GM19328 (cell line): Measurements from ENCODE around the gene RAB40B.

Experiments
- ATAC-seq: cut with Tn5 transposase; IDR thresholded peaks from one replicate; pipeline ENCODE4 v1.9.1; 2021; ENCODE audit warnings: mild to moderate bottlenecking, moderate library complexity; ENCODE audit not compliant: unreplicated experiment

RAB40B gene

DNA sequence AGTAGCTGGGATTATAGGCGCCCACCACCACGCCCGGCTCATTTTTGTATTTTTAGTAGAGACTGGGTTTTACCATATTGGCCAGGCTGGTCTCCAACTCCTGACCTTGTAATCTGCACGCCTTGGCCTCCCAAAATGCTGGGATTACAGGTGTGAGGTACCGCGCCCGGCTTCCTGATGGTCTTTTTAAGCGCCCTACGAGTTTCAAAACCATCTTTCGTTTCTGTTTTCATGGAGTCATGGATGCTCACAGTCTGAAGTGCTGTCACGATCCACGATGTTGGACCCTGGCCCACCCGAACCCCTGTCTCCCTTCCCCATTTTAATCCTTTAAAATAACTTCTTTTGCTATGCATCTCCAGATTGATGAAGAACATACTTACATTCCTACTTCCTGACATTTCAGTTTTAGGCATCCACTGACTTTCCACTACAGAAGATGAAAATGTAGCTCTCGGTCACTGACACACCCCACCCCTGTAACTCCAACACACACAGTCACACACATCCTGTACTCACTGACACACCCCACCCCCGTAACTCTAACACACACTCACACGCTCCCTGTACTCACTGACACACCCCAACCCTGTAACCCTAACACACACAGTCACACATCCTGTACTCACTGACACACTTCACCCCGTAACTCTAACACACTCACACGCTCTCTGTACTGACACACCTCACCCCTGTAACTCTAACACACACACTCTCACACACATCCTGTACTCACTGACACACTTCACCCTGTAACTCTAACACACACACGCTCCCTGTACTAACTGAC is 27.6 kb downstream of the RAB40B start:
- ATAC-seq: no peak

DNA sequence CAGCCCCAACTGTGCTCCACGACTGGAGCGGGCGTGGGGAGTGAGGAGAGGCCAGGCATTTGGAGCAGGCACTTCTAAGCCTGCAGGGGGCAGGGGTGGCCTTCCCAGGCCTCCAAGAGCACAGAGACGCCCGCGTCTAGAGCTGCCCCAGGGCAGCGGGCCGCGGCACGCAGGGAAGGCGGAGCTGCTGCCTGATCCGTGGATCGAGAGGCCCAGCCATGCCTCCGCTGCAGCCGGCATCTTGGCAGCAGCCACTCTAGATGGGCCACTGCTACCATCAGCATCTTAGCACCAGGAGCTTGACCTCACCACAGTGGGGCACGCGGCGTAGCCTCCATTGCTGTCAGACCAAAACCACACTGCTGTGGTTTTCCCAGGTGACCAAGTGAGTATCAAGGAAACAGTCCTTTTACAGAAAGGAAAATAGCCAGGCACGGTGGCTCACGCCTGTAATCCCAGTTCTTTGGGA is 29.8 kb downstream of the RAB40B start:
- no peak for ATAC-seq

DNA sequence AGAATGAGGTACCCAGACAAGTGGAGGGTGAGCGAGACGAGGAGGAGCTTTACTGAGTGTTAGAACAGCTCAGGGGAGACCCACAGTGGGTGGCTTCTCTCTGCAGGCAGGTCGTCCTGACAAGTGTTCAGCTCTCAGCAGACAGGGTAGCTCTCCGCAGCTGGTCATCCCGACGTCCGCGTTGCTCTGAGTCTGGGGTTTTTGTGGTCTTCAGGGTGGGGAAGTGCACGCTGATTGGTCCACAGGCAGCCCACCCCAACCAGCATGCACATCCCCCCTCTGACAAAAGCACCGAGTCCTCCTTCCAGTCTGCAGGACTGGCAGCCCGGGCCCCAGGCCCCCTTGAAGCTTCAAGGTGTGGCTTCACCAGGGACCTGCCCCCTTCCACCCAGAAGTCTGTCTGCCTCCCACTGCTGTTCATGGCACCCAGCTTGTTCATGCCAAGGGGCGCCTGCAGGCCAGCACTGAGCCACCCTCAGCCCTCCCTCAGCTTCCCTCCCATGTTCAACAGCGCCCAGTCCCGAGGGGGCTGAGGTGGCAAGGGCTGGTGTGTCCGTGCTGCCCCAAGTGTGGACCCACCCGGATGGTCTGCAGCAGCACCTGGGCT is 30.4 kb downstream of the RAB40B start:
- no peak for ATAC-seq

DNA sequence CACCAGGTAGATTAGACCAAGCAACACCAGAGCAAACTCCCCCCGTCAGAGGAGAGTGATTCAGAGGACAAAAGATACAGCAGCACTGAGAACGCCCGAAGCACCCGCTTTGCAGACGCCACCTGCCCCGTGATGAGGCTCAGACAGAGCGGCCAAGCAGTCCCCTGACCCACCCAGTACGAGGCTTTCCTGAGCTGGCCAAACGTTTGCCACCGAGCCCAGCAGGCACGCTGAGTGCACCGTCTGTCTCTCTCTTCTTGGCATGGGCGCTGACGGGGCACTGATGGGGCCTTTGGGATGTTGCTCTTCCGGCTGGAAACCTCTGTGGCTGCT is 30.9 kb downstream of the RAB40B start:
- no peak for ATAC-seq

DNA sequence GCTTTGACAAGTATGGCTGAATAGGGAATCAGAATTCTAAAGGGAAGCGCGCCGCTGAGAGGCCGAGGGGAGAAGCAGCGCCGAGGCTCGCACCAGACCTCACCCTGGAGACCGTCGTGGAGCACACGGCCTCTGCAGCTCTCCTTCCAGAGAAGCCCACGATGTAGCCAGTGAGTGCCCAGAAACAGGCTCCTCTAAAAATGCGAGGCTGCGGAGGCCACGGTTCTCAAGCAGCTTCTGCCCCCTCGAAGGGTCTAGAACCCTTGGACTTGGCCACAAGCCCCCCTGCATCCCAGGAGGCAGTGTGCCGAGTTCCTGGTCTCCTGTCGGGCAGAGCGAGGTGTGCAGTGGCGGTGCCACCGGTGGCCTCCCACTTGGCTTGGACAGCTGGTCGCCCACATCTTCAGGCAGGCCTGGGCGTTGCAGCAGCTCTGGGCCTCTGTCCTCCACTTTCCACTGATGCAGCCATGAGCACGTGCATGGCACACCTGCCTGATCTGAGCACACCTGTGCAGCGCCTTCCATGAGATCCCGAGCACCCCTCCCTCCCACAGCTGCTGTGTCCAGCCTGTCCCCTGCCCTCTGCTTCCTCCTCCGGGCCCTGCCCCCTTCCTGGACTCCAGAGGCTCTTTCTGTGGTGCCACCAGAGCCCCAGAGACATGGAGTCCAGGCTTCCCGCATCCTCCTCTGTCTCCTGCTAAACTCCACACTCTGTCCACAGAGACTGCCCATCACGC is 31.4 kb downstream of the RAB40B start:
- no peak for ATAC-seq

DNA sequence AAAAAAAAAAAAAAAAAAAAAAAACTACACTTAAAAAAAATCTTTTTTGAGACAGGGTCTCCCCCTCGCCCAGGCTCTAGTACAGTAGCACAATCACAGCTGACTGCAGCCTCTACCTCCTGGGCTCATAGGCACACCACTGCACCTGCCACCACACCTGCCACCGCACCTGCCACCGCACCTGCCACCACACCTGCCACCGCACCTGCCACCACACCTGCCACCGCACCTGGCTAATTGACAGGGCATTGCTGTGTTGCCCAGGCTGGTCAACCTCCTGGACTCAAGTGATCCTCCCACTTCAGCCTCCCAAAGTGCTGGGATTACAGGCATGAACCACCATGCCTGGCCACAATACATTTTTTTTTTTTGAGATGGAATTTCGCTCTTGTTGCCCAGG is 32.6 kb downstream of the RAB40B start:
- ATAC-seq: no peak

DNA sequence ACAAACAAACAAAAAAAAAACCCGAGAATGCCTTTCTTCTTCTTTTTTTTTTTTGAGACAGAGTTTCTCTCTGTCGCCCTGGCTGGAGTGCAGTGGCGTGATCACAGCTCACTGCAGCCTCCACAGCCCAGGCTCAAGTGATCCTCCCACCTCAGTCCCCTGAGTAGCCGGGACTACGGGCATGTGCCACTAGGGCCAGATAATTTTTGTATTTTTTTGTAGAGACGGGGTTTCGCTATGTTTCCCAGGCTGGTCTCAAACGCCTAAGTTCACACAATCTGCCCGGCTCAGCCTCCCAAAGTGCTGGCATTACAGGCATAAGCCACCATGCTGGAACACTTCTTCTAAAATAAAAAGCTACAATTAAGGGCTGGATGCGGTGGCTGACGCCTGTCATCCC is 33.3 kb downstream of the RAB40B start:
- ATAC-seq: no peak

DNA sequence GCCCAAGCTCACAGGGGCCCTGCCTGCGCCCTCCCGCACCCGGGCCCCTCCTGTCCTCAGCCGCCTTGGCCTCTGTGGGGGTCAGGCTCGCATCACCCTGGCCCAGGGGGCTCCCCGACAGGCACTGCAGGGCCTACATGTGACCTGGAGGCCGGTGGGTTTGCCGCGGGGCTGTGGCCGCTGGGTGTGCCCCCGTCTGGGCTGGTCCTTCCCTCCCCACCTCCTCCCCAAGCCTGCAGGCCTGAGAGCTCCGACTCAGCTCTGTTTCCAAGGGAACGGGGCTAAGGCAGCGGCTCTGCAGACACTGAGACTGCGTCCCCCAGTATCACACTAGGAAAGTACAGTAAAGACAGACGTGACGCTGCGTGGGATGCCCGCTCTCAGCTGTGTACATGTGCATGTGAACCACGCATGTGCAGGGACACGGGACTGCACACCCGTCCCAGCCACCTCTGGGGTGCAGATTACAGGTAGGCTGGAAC is 33.8 kb downstream of the RAB40B start:
- ATAC-seq: no peak

DNA sequence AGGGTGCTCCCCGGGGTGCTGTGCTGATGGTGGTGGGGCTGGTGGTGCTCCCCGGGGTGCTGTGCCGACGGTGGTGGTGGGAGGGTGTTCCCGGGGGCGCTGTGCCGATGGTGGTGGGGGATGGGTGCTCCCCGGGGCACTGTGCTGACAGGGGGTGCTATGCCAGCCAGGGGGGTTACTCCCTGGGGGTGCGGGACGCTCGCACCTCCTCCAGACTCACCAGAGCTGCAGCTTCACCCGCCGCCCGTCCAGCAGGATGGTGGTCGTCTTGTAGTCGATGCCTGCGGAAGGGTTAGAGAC is 34.3 kb downstream of the RAB40B start:
- ATAC-seq: no peak

DNA sequence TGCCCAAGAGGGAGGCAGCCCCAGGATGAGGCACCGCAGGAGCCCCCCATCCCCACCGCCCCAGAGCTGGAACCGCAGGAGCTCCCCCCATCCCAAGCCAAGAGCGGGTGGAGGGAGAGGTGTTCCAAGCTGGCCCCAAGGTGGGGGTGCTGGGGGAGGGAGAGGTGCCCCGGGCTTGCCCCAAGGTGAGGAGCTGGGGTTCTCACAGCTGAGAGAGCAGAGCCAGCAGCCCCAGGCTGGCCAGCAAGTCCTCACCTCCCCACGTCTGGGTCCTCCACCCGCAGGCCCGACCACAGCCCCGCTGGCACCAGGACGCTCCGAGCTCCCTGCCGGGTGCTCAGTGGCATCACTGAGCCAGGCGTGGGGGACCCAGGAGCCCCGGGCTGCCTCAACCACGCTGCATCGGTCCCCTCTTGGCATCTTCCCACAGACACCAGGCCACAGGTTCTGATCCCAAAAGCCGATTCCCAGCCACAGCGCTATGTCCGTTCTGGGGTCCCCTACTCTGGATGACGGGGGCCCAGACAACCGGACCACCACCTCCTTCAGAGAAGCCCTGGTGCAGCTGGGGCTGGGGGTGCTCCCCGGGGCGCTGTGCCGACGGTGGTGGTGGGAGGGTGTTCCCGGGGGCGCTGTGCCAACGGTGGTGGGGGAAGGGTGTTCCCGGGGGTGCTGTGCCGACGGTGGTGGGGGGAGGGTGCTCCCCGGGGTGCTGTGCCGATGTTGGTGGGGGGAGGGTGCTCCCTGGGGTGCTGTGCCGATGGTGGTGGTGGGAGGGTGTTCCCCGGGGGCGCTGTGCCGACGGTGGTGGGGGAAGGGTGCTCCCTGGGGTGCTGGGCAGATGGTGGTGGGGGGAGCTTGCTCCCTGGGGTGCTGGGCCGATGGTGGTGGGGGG is 34.9 kb downstream of the RAB40B start:
- no peak for ATAC-seq

DNA sequence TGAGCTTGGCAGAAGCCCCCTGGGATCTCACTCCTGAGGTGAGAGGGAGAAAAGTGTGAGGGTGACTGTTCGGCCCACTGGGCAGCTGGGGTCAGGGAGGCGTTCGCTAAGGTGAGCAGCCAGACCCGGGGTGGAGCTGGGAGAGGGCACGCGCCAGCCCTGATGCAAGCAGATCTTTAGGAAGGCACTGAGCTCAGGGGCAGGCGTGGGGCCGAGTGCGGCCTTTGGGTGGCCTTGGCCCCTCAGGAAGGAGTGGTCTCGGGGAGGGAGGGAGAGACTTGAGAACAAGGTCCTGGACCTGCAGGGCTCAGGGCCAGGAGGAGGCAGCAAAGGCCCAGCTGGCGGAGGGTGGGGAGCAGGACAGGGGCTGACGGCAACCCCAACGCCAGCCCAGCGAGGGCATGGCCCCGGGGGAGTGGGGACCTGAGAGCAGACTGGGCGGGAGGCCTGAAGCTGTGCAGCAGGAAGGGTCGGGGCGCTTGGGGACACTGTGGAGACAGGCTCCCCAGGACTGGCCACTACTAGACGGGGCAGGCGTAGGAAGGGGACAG is 35.7 kb downstream of the RAB40B start:
- ATAC-seq: no peak

DNA sequence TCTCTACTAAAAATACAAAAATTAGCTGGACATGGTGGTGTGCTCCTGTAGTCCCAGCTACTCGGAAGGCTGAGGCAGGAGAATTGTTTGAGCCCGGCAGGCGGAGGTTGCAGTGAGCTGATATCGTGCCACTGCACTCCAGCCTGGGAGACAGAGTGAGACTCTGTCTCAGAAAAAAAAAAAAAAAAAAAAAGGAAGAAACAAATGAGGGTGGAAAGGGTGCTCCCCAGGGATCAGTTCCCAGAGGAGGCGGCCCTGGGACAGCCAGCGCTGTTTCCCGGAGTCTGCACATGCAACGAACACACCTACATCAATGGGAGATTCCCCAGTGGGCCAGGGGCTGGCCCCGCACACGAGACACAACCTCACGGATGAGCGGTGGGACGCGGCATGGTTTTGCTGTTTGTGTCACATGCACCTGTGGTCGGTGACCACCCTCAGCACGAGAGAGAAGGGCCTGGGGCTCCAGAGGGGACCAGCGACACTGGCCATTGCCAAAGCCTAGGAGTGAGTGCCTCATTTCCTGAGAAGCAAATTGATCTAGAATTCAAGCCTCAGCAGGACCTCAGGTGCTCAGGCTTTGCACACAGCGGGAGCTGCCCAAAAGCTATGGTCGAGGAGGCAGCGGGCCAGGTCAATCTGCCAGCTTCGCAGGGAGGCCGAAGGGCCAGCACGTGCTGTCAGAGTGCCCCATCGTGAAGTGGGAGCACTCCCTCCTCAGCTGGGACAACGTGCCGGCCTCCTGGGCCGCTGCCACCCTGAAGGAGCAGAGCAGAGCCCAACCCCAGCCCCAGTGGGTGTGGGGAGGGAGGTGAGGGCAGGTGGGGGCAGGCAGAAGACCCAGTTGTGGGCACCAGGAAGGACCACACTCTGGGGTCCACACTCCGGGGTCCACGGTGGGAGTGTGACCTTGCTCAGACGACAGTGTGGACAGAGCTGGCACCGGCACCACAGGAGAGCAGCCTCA is 36.5 kb downstream of the RAB40B start:
- ATAC-seq: no peak

DNA sequence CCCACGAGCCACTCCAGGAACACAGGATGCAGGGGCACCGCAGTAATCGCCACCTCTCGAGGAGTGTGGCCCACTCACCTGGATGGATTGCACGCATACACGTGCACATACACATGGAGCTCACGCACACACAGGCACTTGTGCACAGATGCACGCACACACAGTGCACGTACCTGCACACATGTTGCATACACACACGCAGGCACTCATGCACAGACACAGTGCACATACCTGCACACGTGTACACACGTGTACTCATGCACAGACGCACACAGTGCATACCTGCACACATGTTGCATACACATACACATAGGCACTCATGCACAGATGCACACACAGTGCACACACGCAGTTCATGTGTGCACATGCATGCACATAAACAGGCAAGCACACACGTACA is 38.6 kb downstream of the RAB40B start:
- no peak for ATAC-seq

DNA sequence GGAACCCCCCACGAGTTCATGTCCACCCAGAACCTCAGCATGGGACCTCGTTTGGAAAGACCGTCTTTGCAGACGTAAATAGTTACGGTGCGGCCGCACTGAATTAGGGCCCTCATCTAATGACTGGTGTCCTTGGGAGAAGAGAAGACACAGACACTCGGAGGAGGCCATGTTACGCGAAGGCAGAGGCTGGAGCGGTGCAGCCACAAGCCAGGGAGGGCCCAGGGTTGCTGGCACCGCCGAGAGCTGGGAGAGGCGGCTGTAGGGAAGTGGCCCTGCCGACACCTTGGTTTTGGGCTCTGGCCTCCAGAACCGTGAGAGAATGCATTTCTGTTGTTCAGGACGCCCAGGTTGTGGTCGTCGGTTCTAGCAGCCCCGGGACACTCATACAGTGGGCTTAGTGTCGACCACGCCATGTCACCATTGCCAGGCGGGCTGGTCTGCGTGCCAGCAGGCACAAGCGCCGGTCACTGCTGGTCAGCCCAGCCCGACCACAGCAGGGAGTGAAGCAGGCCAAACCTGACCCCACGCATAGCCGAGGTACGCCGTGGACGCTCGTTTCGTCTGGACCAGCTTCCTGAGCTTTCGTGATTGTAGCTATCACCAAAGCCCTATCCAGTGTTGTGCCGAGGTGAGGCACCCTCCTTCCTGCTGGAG is 39.6 kb downstream of the RAB40B start:
- ATAC-seq: no peak

DNA sequence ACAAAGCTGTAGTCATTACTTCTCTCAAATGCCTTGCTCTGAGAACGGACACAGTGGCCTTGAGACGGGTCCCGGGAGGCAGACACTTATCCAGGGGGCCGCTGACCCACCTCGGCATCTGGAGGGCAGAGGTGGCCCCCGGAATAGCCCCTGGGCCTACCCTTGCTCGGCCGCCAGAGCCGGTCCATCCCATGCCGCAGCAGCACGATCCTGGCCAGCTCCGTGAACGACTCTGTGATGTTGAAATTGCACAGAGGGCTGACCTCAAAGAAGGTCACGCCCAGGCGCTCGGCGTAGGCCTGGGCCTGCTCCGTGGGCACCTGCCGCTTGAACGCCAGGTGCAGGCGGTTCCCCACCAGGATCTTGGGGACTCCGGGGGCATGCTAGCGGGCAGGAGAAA is 40.2 kb downstream of the RAB40B start:
- ATAC-seq: no peak

DNA sequence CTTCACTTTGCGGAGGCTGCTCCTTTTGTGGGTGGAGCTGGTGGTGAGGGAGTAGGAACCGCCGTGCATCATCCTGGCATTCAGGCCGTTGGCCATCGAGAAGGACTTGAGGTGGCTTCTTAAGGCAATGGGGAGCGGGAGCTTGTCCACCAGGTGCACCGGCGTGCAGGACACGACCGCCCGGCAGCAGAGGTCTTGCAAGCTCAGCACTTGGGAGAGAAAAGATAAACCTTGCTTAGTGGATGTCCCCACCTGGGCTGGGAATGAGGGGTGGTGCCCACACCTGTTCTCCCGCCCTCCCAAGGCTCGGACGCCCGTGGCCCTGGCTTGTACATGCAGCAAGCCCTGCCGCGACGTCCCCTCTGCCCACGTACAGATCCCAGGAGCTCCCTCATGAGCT is 40.6 kb downstream of the RAB40B start:
- ATAC-seq: no peak

DNA sequence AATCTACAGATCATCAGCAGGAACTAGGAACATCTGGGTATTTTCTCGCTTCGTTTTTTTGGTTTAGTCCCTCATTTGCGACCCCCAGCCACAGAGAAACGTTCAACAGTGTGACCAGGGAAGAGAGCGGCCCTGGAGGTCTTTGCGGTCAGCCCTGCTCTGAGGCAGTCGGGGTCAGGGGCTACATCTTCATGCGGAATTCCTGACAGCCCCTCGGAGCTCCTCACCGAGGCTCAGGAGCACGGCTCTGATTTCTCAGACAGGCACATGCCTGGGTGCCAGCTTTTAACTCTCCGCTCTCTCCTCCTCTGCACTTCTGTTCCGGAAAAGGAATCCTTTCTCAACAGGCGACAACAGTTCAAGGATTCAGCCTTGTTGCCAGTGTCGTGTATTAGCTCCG is 42.2 kb downstream of the RAB40B start:
- no peak for ATAC-seq

DNA sequence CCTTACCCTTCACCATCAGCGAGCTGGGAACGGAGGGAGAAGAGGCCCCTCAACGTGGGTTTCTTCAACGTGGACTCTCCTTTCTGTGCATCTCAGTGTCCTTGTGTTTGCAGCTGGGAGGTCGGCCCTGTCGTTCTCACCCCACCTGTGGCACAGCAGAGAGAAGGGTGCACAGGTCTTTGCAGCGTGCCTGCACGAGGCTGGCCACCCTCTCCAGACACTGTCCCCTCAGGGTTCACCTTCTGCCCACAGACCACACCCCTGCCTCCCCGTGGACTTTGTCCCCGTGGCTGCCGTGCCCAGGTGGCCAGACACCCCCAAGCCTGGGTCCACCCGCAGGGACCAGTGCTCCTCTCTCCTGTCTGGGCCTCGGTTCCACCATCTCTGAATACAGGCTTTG is 43.0 kb downstream of the RAB40B start:
- ATAC-seq: no peak

DNA sequence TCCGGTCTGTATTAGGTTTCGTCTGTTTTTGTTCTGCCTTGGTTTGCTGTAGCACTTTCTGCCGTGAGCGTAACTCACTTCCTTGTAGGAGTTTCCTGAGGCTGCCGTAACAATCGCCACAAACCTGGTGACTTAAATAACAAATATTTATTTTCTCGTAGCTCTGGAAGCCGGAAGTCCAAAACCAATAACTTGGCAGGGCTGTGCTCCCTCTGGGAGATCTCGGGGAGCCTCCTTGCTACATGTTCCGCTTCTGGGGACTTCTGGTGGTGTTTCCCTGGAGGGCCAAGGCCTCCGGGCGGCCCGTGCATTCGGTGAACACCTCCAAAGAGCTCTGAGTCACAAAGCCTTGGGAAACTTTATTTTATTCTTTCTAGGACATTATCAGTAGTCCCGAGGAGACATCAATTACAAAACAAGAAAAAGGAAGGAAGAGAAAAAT is 43.4 kb downstream of the RAB40B start:
- no peak for ATAC-seq
